Neural cell (in vitro differentiated cells): ENCODE results near the gene ZNF223. TPM values are rescaled to one million over a fixed set of nuclear protein-coding genes. Genes with fewer than 3 reads are reported as not detected.

ENCODE experiments used
- H2AFZ ChIP-seq: fragments of 200-600, 300-800 bp; sonication (generic), shearing (Covaris generic); 2 replicates; pipeline ENCODE4 v1.6.0; 2014; ENCODE audit warnings: low read depth, mild to moderate bottlenecking, antibody characterized with exemption, low read length, moderate library complexity
- H3F3A ChIP-seq: fragments of 200-600 bp; shearing (Covaris generic); 2 replicates; pipeline ENCODE4 v1.6.1; 2016; ENCODE audit warnings: mild to moderate bottlenecking, moderate library complexity, mixed read lengths, antibody characterized with exemption, low read length; ENCODE audit not compliant: insufficient read depth, poor library complexity, severe bottlenecking
- H3K27ac ChIP-seq: fragments of 200-600, 300-800 bp; sonication (generic), shearing (Covaris generic); 2 replicates; pipeline ENCODE4 v1.5.1; 2014; ENCODE audit warnings: mild to moderate bottlenecking, low read length, moderate library complexity
- H3K27me3 ChIP-seq: fragments of 300-800, 200-600 bp; sonication (generic), shearing (Covaris generic); 2 replicates; pipeline ENCODE4 v1.6.0; 2014; ENCODE audit warnings: mild to moderate bottlenecking, low read depth, low read length, moderate library complexity; ENCODE audit not compliant: insufficient read depth
- H3K36me3 ChIP-seq: fragments of 300-800, 200-600 bp; sonication (generic), shearing (Covaris generic); 2 replicates; pipeline ENCODE4 v1.5.1; 2014; ENCODE audit warnings: mild to moderate bottlenecking, antibody characterized with exemption, low read length, moderate library complexity; ENCODE audit not compliant: insufficient read depth
- H3K4me2 ChIP-seq: fragments of 300-800, 200-600 bp; sonication (generic), shearing (Covaris generic); 2 replicates; pipeline ENCODE4 v1.6.0; 2014; ENCODE audit warnings: mild to moderate bottlenecking, low read length
- H3K4me3 ChIP-seq: fragments of 300-800, 200-600 bp; sonication (generic), shearing (Covaris generic); 2 replicates; pipeline ENCODE4 v1.5.1; 2014; ENCODE audit warnings: mild to moderate bottlenecking, low read length, moderate library complexity
- H3K79me2 ChIP-seq: fragments of 200-600 bp; shearing (Covaris generic); replicated peaks from 2 replicates; pipeline ENCODE4 v1.6.0; 2014; ENCODE audit warnings: mild to moderate bottlenecking, low read length, moderate library complexity; ENCODE audit not compliant: insufficient read depth
- H3K9ac ChIP-seq: fragments of 300-800, 200-600 bp; sonication (generic), shearing (Covaris generic); 2 replicates; pipeline ENCODE4 v1.6.1; 2016; ENCODE audit warnings: mild to moderate bottlenecking, low read length, mixed read lengths
- H3K9me2 ChIP-seq: fragments of 200-600 bp; shearing (Covaris generic); 2 replicates; pipeline ENCODE4 v1.6.1; 2016; ENCODE audit warnings: mild to moderate bottlenecking, low read length, mixed read lengths; ENCODE audit not compliant: insufficient read depth
- H3K9me3 ChIP-seq: fragments of 200-600, 300-800 bp; sonication (generic), shearing (Covaris generic); 2 replicates; pipeline ENCODE4 v1.6.1; 2016; ENCODE audit warnings: mild to moderate bottlenecking, mixed run types, low read length, moderate library complexity, mixed read lengths
- H4K20me1 ChIP-seq: fragments of 200-600 bp; shearing (Covaris generic); 2 replicates; pipeline ENCODE4 v1.6.1; 2016; ENCODE audit warnings: mild to moderate bottlenecking, mixed run types; ENCODE audit not compliant: insufficient read depth
- CTCF ChIP-seq: fragments of 450-650 bp; IDR thresholded peaks from 2 replicates; pipeline ENCODE4 v1.5.1; 2014; ENCODE audit warnings: antibody characterized with exemption, mild to moderate bottlenecking, moderate library complexity; ENCODE audit not compliant: poor library complexity, severe bottlenecking
- EP300 ChIP-seq: fragments of 450-650 bp; conservative IDR thresholded peaks from 2 replicates; pipeline ENCODE4 v1.6.1; 2014; ENCODE audit warnings: antibody characterized with exemption, mild to moderate bottlenecking, moderate library complexity; ENCODE audit not compliant: poor library complexity, severe bottlenecking
- EZH2 ChIP-seq: fragments of 200-600, 300-800 bp; shearing (Covaris generic), sonication (generic); IDR thresholded peaks from 2 replicates; pipeline ENCODE4 v1.6.1; 2014; ENCODE audit warnings: antibody characterized with exemption, low read length, borderline replicate concordance, mild to moderate bottlenecking; ENCODE audit not compliant: insufficient read depth, poor library complexity, severe bottlenecking
- MXI1 ChIP-seq: fragments of 450-650 bp; conservative IDR thresholded peaks from 2 replicates; pipeline ENCODE4 v1.6.1; 2014; ENCODE audit warnings: antibody characterized with exemption, mild to moderate bottlenecking; ENCODE audit not compliant: poor library complexity, severe bottlenecking
- POLR2AphosphoS5 ChIP-seq: IDR thresholded peaks from 2 replicates; pipeline ENCODE4 v1.6.1; 2012
- RAD21 ChIP-seq: fragments of 450-650 bp; conservative IDR thresholded peaks from 2 replicates; pipeline ENCODE4 v1.6.1; 2014; ENCODE audit warnings: antibody characterized with exemption, mild to moderate bottlenecking, moderate library complexity
- SMC3 ChIP-seq: fragments of 450-650 bp; conservative IDR thresholded peaks from 2 replicates; pipeline ENCODE4 v1.6.1; 2014; ENCODE audit warnings: antibody characterized with exemption, mild to moderate bottlenecking, moderate library complexity; ENCODE audit not compliant: poor library complexity
- TAF1 ChIP-seq: IDR thresholded peaks from 2 replicates; pipeline ENCODE4 v1.6.1; 2012; ENCODE audit warnings: low read depth
- polyA plus RNA-seq: library from polyadenylated mRNA; depleted of rRNA; stranded (reverse); fragments of >200 nt; gene quantifications from 2 replicates; pipeline ENCODE4 v1.2.3, GENCODE V29; 2014

Gene ZNF223
- polyA plus RNA-seq, 1 donor from 2014 or later, result 22.7 TPM

GRCh38 chr19:44050740-44051649 lies 841 bp upstream of the ZNF223 start:
- Histone ChIP-seq H3K9ac (peak overlapping the region; percentile 77), H3K79me2 (peaks cover 16% of the 10 kb centered on the region), H3K9me3 (no peaks in the 10 kb centered on the region), H4K20me1 (no peaks in the 10 kb centered on the region), H3K4me3 (peak overlapping the region; percentile 90), H2AFZ (peak overlapping the region; percentile 96), H3K27me3 (no peaks in the 10 kb centered on the region), H3K4me2 (no peak overlapping the region), H3K9me2 (no peaks in the 10 kb centered on the region), H3K36me3 (no peaks in the 10 kb centered on the region), H3K27ac (peak overlapping the region; percentile 55), H3F3A (no peaks in the 10 kb centered on the region)
- TF ChIP-seq RAD21 (no peak), EP300 (peak; percentile 5)

GRCh38 chr19:44055870-44056269 lies 4.0 kb downstream of the ZNF223 start:
- H3K36me3 ChIP-seq, result peaks cover 6% of the 10 kb centered on the region
- H3K4me3 ChIP-seq, result no peak overlapping the region

GRCh38 chr19:44059229-44059628 lies 7.4 kb downstream of the ZNF223 start:
- Histone ChIP-seq H3K9ac (no peak overlapping the region), H3K79me2 (peaks cover 4% of the 10 kb centered on the region), H3K27me3 (no peaks in the 10 kb centered on the region), H3K4me2 (no peak overlapping the region), H4K20me1 (no peaks in the 10 kb centered on the region), H3K27ac (no peak overlapping the region), H3F3A (no peaks in the 10 kb centered on the region), H3K9me2 (no peaks in the 10 kb centered on the region), H3K9me3 (no peaks in the 10 kb centered on the region), H3K4me3 (no peak overlapping the region), H2AFZ (no peak overlapping the region), H3K36me3 (peaks cover 16% of the 10 kb centered on the region)
- TF ChIP-seq POLR2AphosphoS5 (no peak), RAD21 (no peak), EZH2 (no peak)

More at GRCh38 chr19:44055870-44056269, 4.0 kb downstream of the ZNF223 start:
- no peak overlapping the region for H3K27ac ChIP-seq
- H3K79me2 ChIP-seq, result peaks cover 16% of the 10 kb centered on the region
- H3K9me2 ChIP-seq, result no peaks in the 10 kb centered on the region
- no peak overlapping the region for H2AFZ ChIP-seq
- no peaks in the 10 kb centered on the region for H4K20me1 ChIP-seq
- no peak overlapping the region for H3K4me2 ChIP-seq
- H3K9ac ChIP-seq, result no peak overlapping the region
- no peaks in the 10 kb centered on the region for H3K27me3 ChIP-seq
- H3K9me3 ChIP-seq, result no peaks in the 10 kb centered on the region
- no peak for TF ChIP-seq CTCF
- no peak for TF ChIP-seq TAF1
- no peak for TF ChIP-seq SMC3
- TF ChIP-seq MXI1, result no peak
- TF ChIP-seq EP300, result no peak
- TF ChIP-seq EZH2, result no peak
- no peaks in the 10 kb centered on the region for H3F3A ChIP-seq
